NOMO-1 treated with dmso at 0.1 percent for 144 hours (cell line): ENCODE results near the gene CEND1.

ENCODE experiments used
- DNase-seq: peaks from one replicate; lab custom pipeline; 2025; ENCODE audit not compliant: unreplicated experiment; lab: John Stamatoyannopoulos, UW

The CEND1 gene

GRCh38 chr11:827897-828192 lies 38.0 kb upstream of the CEND1 start, which contains the start of gene CRACR2B:
TSS of gene CRACR2B (plus strand) at chr11:827919. CDS start at chr11:828608, 689 bp downstream.
- DNase-seq = no peak

- DNase-seq = no peak
Measured at GRCh38 chr11:827146-827896, 37.4 kb upstream of the CEND1 start.

GRCh38 chr11:826836-827145 lies 36.9 kb upstream of the CEND1 start:
- DNase-seq = no peak

GRCh38 chr11:826227-826621 lies 36.3 kb upstream of the CEND1 start:
- DNase-seq = no peak

- DNase-seq = no peak
Measured at GRCh38 chr11:825366-826226, 35.7 kb upstream of the CEND1 start.

GRCh38 chr11:824942-825341 lies 35.1 kb upstream of the CEND1 start:
- no peak for DNase-seq

GRCh38 chr11:824292-824880 lies 34.5 kb upstream of the CEND1 start:
- no peak for DNase-seq

- no peak for DNase-seq
Measured at GRCh38 chr11:823441-824291, 33.8 kb upstream of the CEND1 start.

- no peak for DNase-seq
Measured at GRCh38 chr11:821512-822371, 31.9 kb upstream of the CEND1 start.

GRCh38 chr11:820655-821511 lies 31.0 kb upstream of the CEND1 start:
- DNase-seq = no peak

- peak; percentile 82 for DNase-seq
Measured at GRCh38 chr11:819943-820649, 30.2 kb upstream of the CEND1 start.

- DNase-seq = peak; percentile 88
Measured at GRCh38 chr11:819129-819931, 29.4 kb upstream of the CEND1 start.

GRCh38 chr11:818396-819128 lies 28.7 kb upstream of the CEND1 start, which contains the start of gene PNPLA2:
TSS of gene PNPLA2 (plus strand) at chr11:818914. CDS start at chr11:819719, 805 bp downstream.
- no peak for DNase-seq

- DNase-seq = no peak
Measured at GRCh38 chr11:816433-816779, 26.5 kb upstream of the CEND1 start.

GRCh38 chr11:815675-816432 lies 26.0 kb upstream of the CEND1 start:
- no peak for DNase-seq

GRCh38 chr11:813456-814096 lies 23.7 kb upstream of the CEND1 start:
- DNase-seq = no peak
